Brain microvascular endothelial cell (primary cell): ENCODE results near the gene CARTPT.

ENCODE experiments used
- DNase-seq: peaks from one replicate; pipeline ENCODE4 v3.0.0-alpha.2; 2020
- H3K27ac ChIP-seq: fragments of 250-450 bp; sonication (Bioruptor Pico); 2 replicates; pipeline ENCODE4 v1.5.1; 2020; ENCODE audit warnings: mild to moderate bottlenecking, moderate library complexity
- H3K27me3 ChIP-seq: fragments of 250-450 bp; sonication (Bioruptor Pico); replicated peaks from 2 replicates; pipeline ENCODE4 v1.5.1; 2020; ENCODE audit warnings: mild to moderate bottlenecking
- H3K36me3 ChIP-seq: fragments of 250-450 bp; sonication (Bioruptor Pico); replicated peaks from 2 replicates; pipeline ENCODE4 v1.5.1; 2020; ENCODE audit warnings: mild to moderate bottlenecking
- H3K4me3 ChIP-seq: 2 replicates; pipeline ENCODE4 v1.5.1; 2011; ENCODE audit warnings: low read depth, mild to moderate bottlenecking, control low read depth, low read length, moderate library complexity
- CTCF ChIP-seq: IDR thresholded peaks from 2 replicates; pipeline ENCODE4 v1.5.1; 2011; ENCODE audit warnings: low read depth, mild to moderate bottlenecking, moderate library complexity, low read length, control low read depth, inconsistent platforms; ENCODE audit errors: missing control alignments
- in situ Hi-C: cut with HindIII; loops from 2 replicates; pipeline ENCODE4 v1.10.0; 2017; ENCODE audit warnings: low sequenced_read_pairs, low pct_ligation_motif_present

Gene CARTPT

DNA sequence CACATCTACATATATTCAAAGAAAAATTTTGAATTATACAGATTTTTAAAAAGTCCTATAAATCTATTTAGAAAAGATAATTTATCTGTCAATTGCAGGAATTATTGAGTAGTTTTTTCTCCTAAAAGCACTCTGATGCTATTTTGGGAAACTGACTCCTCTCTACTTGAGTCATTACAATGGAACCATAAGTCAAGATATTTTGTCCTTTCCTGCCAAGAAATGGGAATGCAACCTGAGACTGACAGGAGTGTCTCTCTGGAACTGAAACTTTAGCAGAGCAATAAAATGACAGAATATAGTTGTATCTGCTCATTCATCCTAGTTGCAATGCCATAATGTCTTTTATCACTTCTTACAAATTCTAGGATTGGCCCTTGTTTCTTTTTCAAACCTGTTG, 48.6 kb downstream of the CARTPT start:
- in situ Hi-C loops, result no loop called here
- Histone ChIP-seq H3K4me3 (no peak overlapping the region), H3K36me3 (no peaks in the 10 kb centered on the region), H3K27me3 (no peaks in the 10 kb centered on the region), H3K27ac (no peak overlapping the region)
- no peak for TF ChIP-seq CTCF
- no peak for DNase-seq

- TF ChIP-seq CTCF, result no peak
- DNase-seq, result no peak
- Histone ChIP-seq H3K27me3 (no peaks in the 10 kb centered on the region), H3K27ac (no peak overlapping the region), H3K4me3 (no peak overlapping the region), H3K36me3 (no peaks in the 10 kb centered on the region)
- in situ Hi-C loops, result no loop called here
Measured at GRCh38 chr5:71769287-71769686, 50.2 kb downstream of the CARTPT start.

DNA sequence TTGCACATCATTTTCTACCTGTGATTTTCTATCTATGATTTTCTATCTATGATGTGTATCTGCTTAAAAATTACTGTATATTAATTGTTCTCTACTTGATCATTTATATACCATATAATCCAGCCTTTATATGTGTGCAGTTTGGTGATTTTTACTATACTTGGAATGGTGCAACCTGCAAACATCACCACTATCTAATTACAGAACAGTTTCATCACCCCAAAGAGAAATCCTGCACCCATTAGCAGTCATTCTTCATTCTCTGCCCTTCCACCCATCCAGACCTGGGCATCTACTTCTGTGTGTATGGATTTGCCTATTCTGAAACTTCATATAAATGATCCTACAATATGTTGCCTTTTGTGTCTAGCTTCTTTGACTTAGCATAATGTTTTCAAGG, 51.3 kb downstream of the CARTPT start:
- no peak overlapping the region for H3K4me3 ChIP-seq
- in situ Hi-C loops, result no loop called here
- no peak for DNase-seq
- no peak for TF ChIP-seq CTCF
- no peaks in the 10 kb centered on the region for H3K27me3 ChIP-seq
- H3K27ac ChIP-seq, result no peak overlapping the region
- no peaks in the 10 kb centered on the region for H3K36me3 ChIP-seq
